Central memory CD8-positive, alpha-beta T cell (primary cell): ENCODE results near the gene AASDH.
A peak's percentile ranks its signal among the peaks of the same experiment; 100 is the strongest.

Source experiments
- ATAC-seq: fragments of 150-1000 bp; cut with Tn5 transposase; replicated peaks from 2 replicates; pipeline ENCODE4 v1.10.0; 2022; ENCODE audit warnings: mild to moderate bottlenecking, moderate FRiP score, moderate number of reproducible peaks; ENCODE audit not compliant: poor library complexity, severe bottlenecking; ENCODE audit errors: extremely low read depth
- DNase-seq, 2 donors: peaks; one replicate each; pipeline ENCODE4 v3.0.0; 2021; ENCODE audit warnings: low spot score in 2 of 2
- H3K27ac Mint-ChIP-seq: one replicate; pipeline ENCODE4 v1.8.0; 2022; ENCODE audit warnings: low read depth, mild to moderate bottlenecking, moderate library complexity, mixed read lengths
- H3K27me3 Mint-ChIP-seq: one replicate; pipeline ENCODE4 v1.8.0; 2022; ENCODE audit warnings: mixed read lengths
- H3K36me3 Mint-ChIP-seq: one replicate; pipeline ENCODE4 v1.8.0; 2022; ENCODE audit warnings: mild to moderate bottlenecking, moderate library complexity, mixed read lengths; ENCODE audit not compliant: insufficient read depth
- H3K4me1 Mint-ChIP-seq: one replicate; pipeline ENCODE4 v1.8.0; 2022; ENCODE audit warnings: mixed read lengths
- H3K4me3 Mint-ChIP-seq: one replicate; pipeline ENCODE4 v1.8.0; 2022; ENCODE audit warnings: mild to moderate bottlenecking, moderate library complexity, mixed read lengths
- H3K9me3 Mint-ChIP-seq: one replicate; pipeline ENCODE4 v1.8.0; 2022; ENCODE audit warnings: mixed read lengths

AASDH gene

DNA sequence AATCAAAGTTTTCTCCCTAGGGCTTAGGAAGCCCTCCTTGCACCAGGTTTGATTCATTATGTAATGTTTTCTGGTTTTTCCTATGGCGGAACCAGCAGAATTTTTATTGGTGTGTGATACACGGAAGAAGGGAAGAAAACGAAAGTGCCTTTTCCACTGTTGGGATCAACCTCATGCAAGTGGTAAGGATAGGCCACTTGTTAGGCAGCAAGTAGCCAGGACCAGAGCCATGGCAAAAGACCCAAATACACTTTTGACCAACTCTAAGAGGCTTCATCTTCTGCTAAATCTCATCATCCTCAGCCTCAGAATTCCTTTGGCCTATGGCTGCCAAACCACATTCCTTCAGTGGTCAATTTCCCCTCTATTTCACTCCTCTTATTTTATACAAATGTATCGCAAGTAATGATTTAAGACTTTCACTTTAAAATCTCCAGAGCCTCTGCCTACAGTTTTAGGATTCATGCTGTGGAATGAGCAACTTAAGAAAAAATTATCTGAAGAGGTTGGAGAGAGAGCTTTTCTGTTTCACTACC lies 26.9 kb upstream of the AASDH start:
- no peak overlapping the region for H3K4me3 Mint-ChIP-seq
- H3K4me1 Mint-ChIP-seq = peaks cover 7% of the 10 kb centered on the region
- no peaks in the 10 kb centered on the region for H3K27me3 Mint-ChIP-seq
- H3K9me3 Mint-ChIP-seq = no peaks in the 10 kb centered on the region
- no peak overlapping the region for H3K27ac Mint-ChIP-seq
- DNase-seq (no peak), ATAC-seq (no peak)
- no peaks in the 10 kb centered on the region for H3K36me3 Mint-ChIP-seq

DNA sequence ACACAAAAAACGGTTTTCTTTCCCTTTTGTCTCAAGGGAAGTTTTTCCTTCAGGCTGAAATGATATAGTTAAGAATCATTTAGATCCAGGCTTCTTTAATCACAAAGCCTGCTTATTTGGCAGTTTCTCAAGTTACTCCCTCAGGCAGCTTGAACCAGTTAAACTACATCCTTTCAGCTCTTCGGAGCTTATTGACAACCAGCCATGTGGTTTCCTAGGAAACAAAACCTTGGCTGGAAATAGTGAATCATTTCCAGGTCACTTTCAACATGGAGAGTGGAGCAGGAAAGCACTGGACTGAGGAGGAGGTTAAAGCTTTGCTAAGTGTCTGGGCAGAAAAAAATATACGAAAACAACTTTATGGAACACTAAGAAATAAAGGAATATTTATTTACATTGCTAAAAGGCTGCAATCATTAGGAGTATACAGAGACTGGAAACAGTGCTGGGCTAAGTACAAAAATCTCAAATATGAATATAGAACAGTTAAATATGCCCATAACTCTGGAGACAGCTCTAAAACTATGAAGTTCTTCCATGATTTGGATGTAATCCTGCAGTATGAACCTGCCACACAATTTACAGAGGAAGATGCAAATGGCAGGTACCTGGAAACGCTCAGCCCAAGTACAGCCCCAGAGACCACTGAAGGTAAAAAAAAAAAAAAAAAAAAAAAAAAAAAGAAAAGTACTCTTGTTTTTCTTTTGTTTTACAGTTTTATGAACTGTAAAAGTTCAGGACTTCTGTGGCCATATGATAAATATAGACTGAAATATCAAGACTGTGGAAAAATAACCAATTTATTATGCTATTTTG lies 23.2 kb upstream of the AASDH start:
- Mint-ChIP-seq H3K9me3 (no peaks in the 10 kb centered on the region), H3K27me3 (no peaks in the 10 kb centered on the region), H3K4me3 (no peak overlapping the region), H3K36me3 (peaks cover 6% of the 10 kb centered on the region), H3K4me1 (peaks cover 7% of the 10 kb centered on the region), H3K27ac (no peak overlapping the region)
- ATAC-seq (no peak), DNase-seq (no peak)

- peaks cover 7% of the 10 kb centered on the region for H3K4me1 Mint-ChIP-seq
- H3K4me3 Mint-ChIP-seq = no peak overlapping the region
- H3K27me3 Mint-ChIP-seq = no peaks in the 10 kb centered on the region
- no peak overlapping the region for H3K27ac Mint-ChIP-seq
- H3K36me3 Mint-ChIP-seq = peaks cover 9% of the 10 kb centered on the region
- ATAC-seq = no peak
- H3K9me3 Mint-ChIP-seq = no peaks in the 10 kb centered on the region
- DNase-seq = no peak
Observed at GRCh38 chr4:56409511-56410090, 22.3 kb upstream of the AASDH start.

DNA sequence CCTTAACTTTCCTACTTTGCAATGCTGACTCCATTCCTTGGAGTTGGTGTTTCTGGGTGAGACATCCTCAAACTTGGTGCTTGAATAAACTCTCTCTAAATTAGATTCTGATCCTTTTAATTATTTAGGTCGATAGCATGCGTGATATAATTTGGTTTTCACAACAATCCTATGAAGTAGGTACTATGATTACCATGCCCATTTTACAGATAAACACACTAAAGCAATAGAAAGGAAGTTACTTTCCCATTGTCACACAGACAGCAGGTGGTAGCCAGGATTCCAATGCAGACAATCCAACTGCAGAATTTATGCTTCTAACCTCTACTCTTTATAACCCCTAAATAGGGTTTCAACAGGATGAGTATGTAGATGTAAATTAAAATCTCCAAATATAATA lies 21.7 kb upstream of the AASDH start:
- Mint-ChIP-seq H3K4me3 (no peak overlapping the region), H3K4me1 (peaks cover 7% of the 10 kb centered on the region), H3K36me3 (peaks cover 10% of the 10 kb centered on the region), H3K27me3 (no peaks in the 10 kb centered on the region), H3K27ac (no peak overlapping the region), H3K9me3 (no peaks in the 10 kb centered on the region)
- DNase-seq = no peak
- no peak for ATAC-seq

GRCh38 chr4:56406151-56406550 lies 18.9 kb upstream of the AASDH start:
- no peaks in the 10 kb centered on the region for H3K4me1 Mint-ChIP-seq
- H3K36me3 Mint-ChIP-seq = peaks cover 12% of the 10 kb centered on the region
- H3K27ac Mint-ChIP-seq = no peak overlapping the region
- ATAC-seq (no peak), DNase-seq (no peak)
- no peaks in the 10 kb centered on the region for H3K27me3 Mint-ChIP-seq
- no peaks in the 10 kb centered on the region for H3K9me3 Mint-ChIP-seq
- no peak overlapping the region for H3K4me3 Mint-ChIP-seq

GRCh38 chr4:56405016-56405415 lies 17.7 kb upstream of the AASDH start:
- Mint-ChIP-seq H3K36me3 (peaks cover 12% of the 10 kb centered on the region), H3K4me3 (no peak overlapping the region), H3K27ac (no peak overlapping the region)

DNA sequence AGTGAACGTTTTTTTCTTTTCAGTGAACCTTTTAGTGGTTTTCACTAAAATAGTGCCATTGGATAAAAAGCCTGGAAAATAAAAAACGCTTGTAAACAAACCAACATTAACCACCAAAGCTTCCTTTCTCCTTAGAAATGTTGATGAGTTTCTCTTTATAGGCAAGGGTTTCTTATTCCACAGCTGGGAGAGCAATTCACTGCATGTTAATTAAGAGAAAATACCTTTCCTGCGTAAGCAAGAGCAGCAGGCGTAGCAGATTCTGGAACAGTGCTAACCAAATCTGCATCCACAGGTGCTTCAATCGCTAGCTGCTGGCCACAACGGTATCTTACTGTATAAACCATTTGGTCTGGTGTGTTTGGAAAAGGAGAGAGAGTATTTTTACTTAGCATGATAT lies 13.3 kb upstream of the AASDH start:
- peaks cover 9% of the 10 kb centered on the region for H3K36me3 Mint-ChIP-seq
- no peaks in the 10 kb centered on the region for H3K27me3 Mint-ChIP-seq
- ATAC-seq (no peak), DNase-seq (no peak)
- no peaks in the 10 kb centered on the region for H3K4me1 Mint-ChIP-seq
- no peak overlapping the region for H3K27ac Mint-ChIP-seq
- H3K9me3 Mint-ChIP-seq = no peaks in the 10 kb centered on the region
- H3K4me3 Mint-ChIP-seq = no peak overlapping the region

More at GRCh38 chr4:56405016-56405415, 17.7 kb upstream of the AASDH start:
- no peaks in the 10 kb centered on the region for H3K4me1 Mint-ChIP-seq
- ATAC-seq (no peak), DNase-seq (no peak)
- H3K9me3 Mint-ChIP-seq = no peaks in the 10 kb centered on the region
- no peaks in the 10 kb centered on the region for H3K27me3 Mint-ChIP-seq

- H3K27me3 Mint-ChIP-seq = no peaks in the 10 kb centered on the region
- H3K4me3 Mint-ChIP-seq = no peak overlapping the region
Observed at GRCh38 chr4:56391270-56391669, 4.0 kb upstream of the AASDH start.

GRCh38 chr4:56389558-56389957 lies 2.3 kb upstream of the AASDH start:
- Mint-ChIP-seq H3K9me3 (no peaks in the 10 kb centered on the region), H3K27ac (peak overlapping the region; percentile 99), H3K27me3 (no peaks in the 10 kb centered on the region), H3K4me1 (peaks cover 41% of the 10 kb centered on the region), H3K4me3 (peak overlapping the region; percentile 97), H3K36me3 (peaks cover 21% of the 10 kb centered on the region)
- DNase-seq (no peak), ATAC-seq (no peak)

More at GRCh38 chr4:56391270-56391669, 4.0 kb upstream of the AASDH start:
- peaks cover 41% of the 10 kb centered on the region for H3K4me1 Mint-ChIP-seq
- H3K36me3 Mint-ChIP-seq = peaks cover 27% of the 10 kb centered on the region
- DNase-seq (no peak), ATAC-seq (no peak)
- H3K9me3 Mint-ChIP-seq = no peaks in the 10 kb centered on the region
- H3K27ac Mint-ChIP-seq = no peak overlapping the region

DNA sequence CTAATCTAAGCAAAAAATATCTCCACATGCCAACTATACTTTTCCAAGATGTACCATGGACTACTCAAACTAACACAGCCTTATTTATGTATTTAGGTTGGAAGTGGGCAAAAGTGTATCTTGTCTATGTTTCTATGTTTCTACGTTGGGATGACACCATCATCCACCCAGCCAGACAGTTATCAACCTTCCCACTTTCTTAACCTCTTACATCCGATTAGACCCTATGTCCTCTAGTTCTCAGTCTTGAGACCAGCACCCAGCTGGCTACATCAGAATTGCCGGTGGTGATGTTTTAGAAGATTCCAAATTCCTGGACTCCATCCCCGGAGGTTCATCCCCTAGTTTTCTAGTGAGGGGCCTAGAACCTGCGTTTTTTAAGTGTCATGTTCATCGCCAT lies 1.0 kb upstream of the AASDH start:
- Mint-ChIP-seq H3K9me3 (no peaks in the 10 kb centered on the region), H3K4me1 (peaks cover 48% of the 10 kb centered on the region), H3K27ac (peak overlapping the region; percentile 99), H3K27me3 (no peaks in the 10 kb centered on the region), H3K4me3 (peak overlapping the region; percentile 97), H3K36me3 (peaks cover 21% of the 10 kb centered on the region)
- ATAC-seq (no peak), DNase-seq (no peak)

GRCh38 chr4:56386091-56386490 lies 1.2 kb downstream of the AASDH start:
- Mint-ChIP-seq H3K9me3 (no peaks in the 10 kb centered on the region), H3K27ac (no peak overlapping the region), H3K4me3 (peak overlapping the region; percentile 97), H3K36me3 (peaks cover 22% of the 10 kb centered on the region), H3K4me1 (peaks cover 48% of the 10 kb centered on the region), H3K27me3 (no peaks in the 10 kb centered on the region)
- DNase-seq = no peak
- ATAC-seq = no peak

DNA sequence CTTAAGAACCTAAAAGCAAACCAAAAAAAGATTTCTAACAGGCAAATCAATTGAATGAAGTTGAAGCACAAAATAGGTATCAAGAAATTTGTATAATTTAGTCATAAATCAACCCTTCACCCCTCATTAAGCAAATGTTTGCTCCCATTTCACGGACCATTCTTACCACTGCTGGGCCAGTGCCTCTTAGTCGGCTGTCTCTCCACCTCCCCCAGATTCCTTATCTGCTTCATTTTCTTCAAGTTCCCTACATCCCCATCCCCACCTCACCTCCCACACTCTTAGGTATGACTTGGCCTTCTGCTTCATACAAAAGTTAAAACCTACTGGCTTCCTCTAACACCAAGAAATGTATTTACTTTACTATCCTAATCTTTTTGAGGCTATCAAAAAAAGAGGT lies 11.8 kb downstream of the AASDH start:
- no peak overlapping the region for H3K4me3 Mint-ChIP-seq
- no peaks in the 10 kb centered on the region for H3K9me3 Mint-ChIP-seq
- H3K27ac Mint-ChIP-seq = no peak overlapping the region
- H3K36me3 Mint-ChIP-seq = peaks cover 12% of the 10 kb centered on the region
- H3K4me1 Mint-ChIP-seq = peaks cover 21% of the 10 kb centered on the region
- H3K27me3 Mint-ChIP-seq = no peaks in the 10 kb centered on the region
- ATAC-seq = no peak
- DNase-seq = no peak

GRCh38 chr4:56374956-56375355 lies 12.3 kb downstream of the AASDH start:
- Mint-ChIP-seq H3K27ac (no peak overlapping the region), H3K9me3 (no peaks in the 10 kb centered on the region), H3K27me3 (no peaks in the 10 kb centered on the region), H3K4me1 (peaks cover 21% of the 10 kb centered on the region), H3K4me3 (no peak overlapping the region), H3K36me3 (peaks cover 15% of the 10 kb centered on the region)
- ATAC-seq (no peak), DNase-seq (no peak)
